ENCODE results near the gene PPP6R2. TPM values are rescaled to one million over a fixed set of nuclear protein-coding genes. Genes with fewer than 3 reads are reported as not detected.
A peak's percentile ranks its signal among the peaks of the same experiment; 100 is the strongest.

Gene PPP6R2, protein sequence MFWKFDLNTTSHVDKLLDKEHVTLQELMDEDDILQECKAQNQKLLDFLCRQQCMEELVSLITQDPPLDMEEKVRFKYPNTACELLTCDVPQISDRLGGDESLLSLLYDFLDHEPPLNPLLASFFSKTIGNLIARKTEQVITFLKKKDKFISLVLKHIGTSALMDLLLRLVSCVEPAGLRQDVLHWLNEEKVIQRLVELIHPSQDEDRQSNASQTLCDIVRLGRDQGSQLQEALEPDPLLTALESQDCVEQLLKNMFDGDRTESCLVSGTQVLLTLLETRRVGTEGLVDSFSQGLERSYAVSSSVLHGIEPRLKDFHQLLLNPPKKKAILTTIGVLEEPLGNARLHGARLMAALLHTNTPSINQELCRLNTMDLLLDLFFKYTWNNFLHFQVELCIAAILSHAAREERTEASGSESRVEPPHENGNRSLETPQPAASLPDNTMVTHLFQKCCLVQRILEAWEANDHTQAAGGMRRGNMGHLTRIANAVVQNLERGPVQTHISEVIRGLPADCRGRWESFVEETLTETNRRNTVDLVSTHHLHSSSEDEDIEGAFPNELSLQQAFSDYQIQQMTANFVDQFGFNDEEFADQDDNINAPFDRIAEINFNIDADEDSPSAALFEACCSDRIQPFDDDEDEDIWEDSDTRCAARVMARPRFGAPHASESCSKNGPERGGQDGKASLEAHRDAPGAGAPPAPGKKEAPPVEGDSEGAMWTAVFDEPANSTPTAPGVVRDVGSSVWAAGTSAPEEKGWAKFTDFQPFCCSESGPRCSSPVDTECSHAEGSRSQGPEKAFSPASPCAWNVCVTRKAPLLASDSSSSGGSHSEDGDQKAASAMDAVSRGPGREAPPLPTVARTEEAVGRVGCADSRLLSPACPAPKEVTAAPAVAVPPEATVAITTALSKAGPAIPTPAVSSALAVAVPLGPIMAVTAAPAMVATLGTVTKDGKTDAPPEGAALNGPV
- total RNA-seq (2014; rRNA removed; shearing (Covaris generic)) (55.0 and 64.5 TPM in 2 replicates), total RNA-seq (2022) (62.3 and 65.8 TPM in 2 replicates), Bru-seq, nascent RNA (percentile 69 among the genes with signal in this experiment), BruChase-seq, experiment 1, labeled RNA remaining after a 6-hour chase (percentile 80 among the genes with signal in this experiment), BruChase-seq, experiment 2, labeled RNA remaining after a 2-hour chase (percentile 72 among the genes with signal in this experiment)
- long read RNA-seq, full-length matches to known transcripts, result 27 of 73 reads
- long read RNA-seq, partial matches to known transcripts, result 11 of 73 reads
- long read RNA-seq, other reads (novel, unspliced or antisense), result 35 of 73 reads

DNA sequence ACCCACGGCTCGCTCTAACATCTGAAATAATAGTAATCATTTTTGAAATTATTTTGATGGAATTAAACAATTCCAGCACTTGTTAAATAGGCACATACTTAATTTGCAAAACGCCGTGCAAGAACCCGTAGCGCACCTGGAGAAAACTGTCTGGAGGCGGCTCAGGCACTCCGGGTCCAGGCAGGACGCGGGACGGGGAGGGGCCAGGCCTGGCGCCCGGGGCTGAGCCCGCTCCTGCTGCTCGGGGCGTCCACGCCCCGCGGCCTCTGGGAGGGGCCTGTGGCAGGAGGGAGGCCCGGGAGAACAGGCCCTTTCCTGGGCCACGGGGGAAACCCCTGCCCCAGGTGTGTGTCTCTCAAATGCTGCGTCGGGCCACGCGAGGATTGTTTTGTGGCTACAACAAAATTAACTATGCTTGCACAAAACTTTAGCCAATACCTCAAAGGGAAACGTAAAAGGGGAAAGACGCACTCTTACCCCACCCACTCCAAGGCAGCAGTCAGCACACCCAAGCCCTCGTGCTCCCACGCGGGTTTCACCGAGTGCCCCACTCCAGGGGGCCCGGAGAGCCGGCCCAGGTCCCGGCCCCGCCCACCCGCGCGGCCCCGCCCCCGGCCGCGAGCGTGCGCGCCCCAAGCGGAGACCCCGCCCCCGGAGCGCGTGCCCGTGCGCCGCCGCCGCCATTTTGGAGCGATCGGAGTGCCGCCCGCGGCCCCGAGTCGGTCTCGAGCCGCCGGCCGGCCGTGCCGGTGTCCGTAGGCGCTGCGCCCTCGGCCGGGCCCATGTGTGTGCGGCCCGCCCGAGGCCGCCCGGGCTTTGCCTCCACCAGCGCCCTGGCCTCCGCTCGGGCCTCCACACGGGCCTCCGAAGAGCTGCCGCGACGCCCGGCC lies at the start of gene PPP6R2:
Gene PPP6R2 (plus strand): TSS at position 677 of the 890 bp plus-strand sequence. CDS start 50,582 bp downstream, outside the sequence.
- TF ChIP-seq, protein P1, sequence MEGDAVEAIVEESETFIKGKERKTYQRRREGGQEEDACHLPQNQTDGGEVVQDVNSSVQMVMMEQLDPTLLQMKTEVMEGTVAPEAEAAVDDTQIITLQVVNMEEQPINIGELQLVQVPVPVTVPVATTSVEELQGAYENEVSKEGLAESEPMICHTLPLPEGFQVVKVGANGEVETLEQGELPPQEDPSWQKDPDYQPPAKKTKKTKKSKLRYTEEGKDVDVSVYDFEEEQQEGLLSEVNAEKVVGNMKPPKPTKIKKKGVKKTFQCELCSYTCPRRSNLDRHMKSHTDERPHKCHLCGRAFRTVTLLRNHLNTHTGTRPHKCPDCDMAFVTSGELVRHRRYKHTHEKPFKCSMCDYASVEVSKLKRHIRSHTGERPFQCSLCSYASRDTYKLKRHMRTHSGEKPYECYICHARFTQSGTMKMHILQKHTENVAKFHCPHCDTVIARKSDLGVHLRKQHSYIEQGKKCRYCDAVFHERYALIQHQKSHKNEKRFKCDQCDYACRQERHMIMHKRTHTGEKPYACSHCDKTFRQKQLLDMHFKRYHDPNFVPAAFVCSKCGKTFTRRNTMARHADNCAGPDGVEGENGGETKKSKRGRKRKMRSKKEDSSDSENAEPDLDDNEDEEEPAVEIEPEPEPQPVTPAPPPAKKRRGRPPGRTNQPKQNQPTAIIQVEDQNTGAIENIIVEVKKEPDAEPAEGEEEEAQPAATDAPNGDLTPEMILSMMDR (conservative IDR thresholded peaks at IDR 0.05; ENCODE audit: low read length), result peak; percentile 47; the same call in 1 of the 2 replicates
- no peak for TF ChIP-seq EZH2phosphoT487 (IDR thresholded peaks at IDR 0.05; ENCODE audit: borderline replicate concordance, low read depth, low read length)
- H3K36me3 ChIP-seq (ENCODE audit: insufficient read depth, low read length), result peaks cover 12% of the 10 kb centered on the region; the same call in 1 of the 2 replicates
- H3K4me1 ChIP-seq (ENCODE audit: insufficient read depth, low read length, poor library complexity, severe bottlenecking), result peaks cover 20% of the 10 kb centered on the region
- H3K4me3 ChIP-seq (ENCODE audit: low read depth, low read length, poor library complexity, severe bottlenecking), result peak within 1 kb of the TSS; percentile 100
- H3K79me2 ChIP-seq (ENCODE audit: insufficient read depth, low read depth, low read length), result peaks cover 21% of the 10 kb centered on the region
- TSS peak; percentile 76 for BruUV-seq (replicated peaks)
- POLR2A ChIA-PET, result no interaction called here
- peak within 1 kb of the TSS; percentile 96 for H3K4me2 ChIP-seq (ENCODE audit: low read length)
- no peaks in the 10 kb centered on the region for H4K20me1 ChIP-seq (ENCODE audit: insufficient read depth, low read length)
- H3K9me3 ChIP-seq (ENCODE audit: low read length), result peaks cover 15% of the 10 kb centered on the region; the same call in 1 of the 2 replicates
- peak; percentile 85 for DNase-seq (ENCODE audit: low spot score)
- peak within 1 kb of the TSS; percentile 80 for H2AFZ ChIP-seq (ENCODE audit: low read length)
- CTCF ChIA-PET (ENCODE audit: unreplicated experiment), result interaction anchor here (0.8 kb wide), 1 partner anchor 90 kb away, joined by 3 read pairs; no protein-coding TSS in a partner anchor
- no peaks in the 10 kb centered on the region for H3K9me2 ChIP-seq (ENCODE audit: insufficient read depth, low read length)
- intact Hi-C loops (cut with micrococcal nuclease; ENCODE audit: unreplicated experiment), result loop anchor here (1.0 to 5.0 kb wide), 4 partner anchors 16 to 91 kb away; partner anchors contain the start of genes DENND6B and HDAC10
- peak within 1 kb of the TSS; percentile 83 for H3K27ac ChIP-seq (ENCODE audit: low read depth, low read length, poor library complexity, severe bottlenecking)

DNA sequence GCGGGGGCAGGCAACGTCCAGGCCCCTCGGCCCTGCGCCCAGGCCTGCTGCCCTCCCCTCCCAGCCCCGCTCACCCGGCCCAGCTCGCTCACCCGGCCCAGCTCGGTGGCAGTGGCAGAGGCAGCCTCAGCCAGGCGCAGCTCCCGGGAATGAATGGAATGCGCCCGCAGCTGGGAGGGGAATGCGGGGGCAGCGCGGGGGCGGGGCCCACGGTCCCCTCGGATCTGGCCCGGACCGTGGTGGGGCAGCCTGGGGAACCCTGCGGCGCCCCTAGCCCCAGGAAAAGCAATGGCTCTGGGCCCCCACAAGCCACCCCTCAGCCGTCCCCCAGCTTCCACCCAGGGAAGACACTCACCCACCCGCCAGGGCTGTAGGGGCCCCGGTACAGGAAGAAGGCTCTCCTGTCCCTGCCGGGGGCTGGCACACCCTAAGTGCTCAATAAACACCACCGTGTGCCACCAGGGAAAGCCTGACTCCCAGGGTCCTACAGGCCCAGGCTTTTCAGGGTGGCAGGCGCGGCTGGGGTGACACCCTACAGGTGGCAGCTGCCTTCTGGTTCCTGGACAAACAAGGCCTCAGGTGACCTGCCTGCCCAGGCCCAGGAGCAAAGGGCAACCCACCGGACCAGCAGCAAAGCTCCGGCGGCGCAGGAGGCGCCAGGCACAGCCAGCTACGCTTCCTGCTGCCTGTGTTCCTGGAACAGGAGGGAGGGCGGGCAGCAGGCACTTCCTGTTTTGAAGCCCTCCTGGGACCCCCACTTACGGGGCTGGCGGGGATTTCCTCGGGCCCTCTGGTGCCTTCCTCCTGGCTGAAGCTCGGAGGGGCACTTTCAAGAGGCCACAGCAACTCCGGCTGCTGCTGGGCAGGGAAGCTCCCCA lies 49.4 kb upstream of the PPP6R2 start:
- Histone ChIP-seq H3K79me2 (ENCODE audit: insufficient read depth, low read depth, low read length) (no peaks in the 10 kb centered on the region), H4K20me1 (ENCODE audit: insufficient read depth, low read length) (no peaks in the 10 kb centered on the region), H3K4me2 (ENCODE audit: low read length) (peak overlapping the region; percentile 84), H3K9me3 (ENCODE audit: low read length) (no peaks in the 10 kb centered on the region), H3K36me3 (ENCODE audit: insufficient read depth, low read length) (no peaks in the 10 kb centered on the region), H3K4me3 (ENCODE audit: low read depth, low read length, poor library complexity, severe bottlenecking) (peak overlapping the region; percentile 65), H3K9me2 (ENCODE audit: insufficient read depth, low read length) (no peaks in the 10 kb centered on the region), H2AFZ (ENCODE audit: low read length) (peak overlapping the region; percentile 60), H3K4me1 (ENCODE audit: insufficient read depth, low read length, poor library complexity, severe bottlenecking) (peaks cover 56% of the 10 kb centered on the region), H3K27ac (ENCODE audit: low read depth, low read length, poor library complexity, severe bottlenecking) (peak overlapping the region; percentile 65)
- intact Hi-C loops (cut with micrococcal nuclease; ENCODE audit: unreplicated experiment), result loop anchor here (5.0 kb wide), 1 partner anchor 34 kb away; the partner anchor contains the start of gene DENND6B
- DNase-seq (ENCODE audit: low spot score), result peak; percentile 65
- TF ChIP-seq, protein P1 (conservative IDR thresholded peaks at IDR 0.05; ENCODE audit: low read length), result no peak
- no peak for TF ChIP-seq EZH2phosphoT487 (IDR thresholded peaks at IDR 0.05; ENCODE audit: borderline replicate concordance, low read depth, low read length)
- CTCF ChIA-PET (ENCODE audit: unreplicated experiment), result interaction anchor here (0.6 to 1.3 kb wide), 2 partner anchors 22 to 72 kb away, joined by 3 read pairs; no protein-coding TSS in a partner anchor
- no TSS peak for BruUV-seq (replicated peaks)
- POLR2A ChIA-PET, result interaction anchor here (0.5 to 1.5 kb wide), 2 partner anchors 30 to 176 kb away, joined by 3 read pairs; no protein-coding TSS in a partner anchor
